ENCODE measurements around the gene SUPT6H.

The SUPT6H gene

DNA sequence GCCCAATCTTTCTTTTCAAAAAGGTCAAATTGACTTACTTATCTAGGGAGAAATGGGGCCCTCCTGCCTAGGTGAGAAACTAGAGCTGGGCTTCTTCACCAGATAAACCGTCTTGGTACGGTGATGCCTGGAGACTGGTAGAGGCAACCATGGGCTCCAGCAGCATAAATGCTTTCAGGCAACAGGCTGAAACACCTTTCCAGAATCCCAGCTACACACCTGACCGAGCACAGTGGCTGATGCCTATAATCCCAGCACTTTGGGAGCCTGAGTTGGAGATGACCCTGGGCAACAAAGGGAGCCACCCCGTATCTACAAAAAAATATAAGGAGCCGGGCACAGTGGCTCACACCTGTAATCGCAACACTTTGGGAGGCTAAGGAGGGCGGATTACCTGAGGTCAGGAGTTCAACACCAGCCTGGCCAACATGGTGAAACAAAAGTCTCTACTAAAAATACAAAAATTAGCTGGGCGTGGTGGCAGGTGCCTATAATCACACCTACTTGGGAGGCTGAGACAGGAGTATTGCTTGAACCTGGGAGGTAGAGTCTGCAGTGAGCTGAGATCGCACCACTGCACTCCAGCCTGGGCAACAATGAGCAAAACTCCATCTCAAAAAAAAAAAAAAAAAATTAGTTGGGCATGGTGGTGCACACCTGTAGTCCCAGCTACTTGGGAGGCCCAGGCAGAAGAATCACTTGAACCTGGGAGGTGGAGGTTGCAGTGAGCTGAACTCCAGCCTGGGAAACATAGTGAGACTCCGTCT lies 89.8 kb downstream of the SUPT6H start:
- DNase-seq: no peak
